Subcutaneous adipose tissue (tissue), 4 donors: ENCODE measurements around the gene TRIO. TPM values are rescaled to one million over a fixed set of nuclear protein-coding genes. Genes with fewer than 3 reads are reported as not detected.

Source experiments
- CTCF ChIP-seq: fragments of 450-650 bp; IDR thresholded peaks from one replicate; pipeline ENCODE4 v1.5.1; 2016; ENCODE audit warnings: low read depth, mild to moderate bottlenecking, control low read depth, antibody characterized with exemption, moderate library complexity
- total RNA-seq, 4 donors: library from RNA; depleted of rRNA; stranded (reverse); fragments of >200 nt; gene quantifications; one replicate each; pipeline ENCODE4 v1.1.0, GENCODE V29; 2016

The TRIO gene
- total RNA-seq, 4 donors from 2014 or later, result 193 to 238 (median 212) TPM

GRCh38 chr5:14545862-14546261 is 402.7 kb downstream of the TRIO start:
- no peak for TF ChIP-seq CTCF

- TF ChIP-seq CTCF, result no peak
Observed at GRCh38 chr5:14547666-14548065, 404.5 kb downstream of the TRIO start.

GRCh38 chr5:14551211-14551610 is 408.1 kb downstream of the TRIO start:
- TF ChIP-seq CTCF, result no peak

GRCh38 chr5:14552017-14552416 is 408.9 kb downstream of the TRIO start:
- no peak for TF ChIP-seq CTCF

GRCh38 chr5:14556015-14556414 is 412.9 kb downstream of the TRIO start:
- TF ChIP-seq CTCF, result no peak

GRCh38 chr5:14557203-14557770 is 414.1 kb downstream of the TRIO start:
- no peak for TF ChIP-seq CTCF

- no peak for TF ChIP-seq CTCF
Observed at GRCh38 chr5:14557791-14558415, 414.8 kb downstream of the TRIO start.

Other genes with a start within 250 kb of the TRIO start
- gene DNAH5, start 198.7 kb upstream of the TRIO start, total RNA-seq, result 1 to 10 TPM in 1 of 4 donors, under 1 TPM in 3; under 0.01 to 1.1 (median 0.19) TPM